ENCODE data around the gene ANGEL1. TPM values are rescaled to one million over a fixed set of nuclear protein-coding genes. Genes with fewer than 3 reads are reported as not detected.

ANGEL1 gene
- polyA plus RNA-seq, 1 of the 3 experiments (the other 2 are of a cell fraction), result 14.1 TPM

GRCh38 chr14:76753541-76754198, 59.0 kb downstream of the ANGEL1 start (continued):
- TF ChIP-seq CHD2 (IDR thresholded peaks at IDR 0.05; ENCODE audit: low read length, partially characterized antibody) (no peak), EZH2phosphoT487 (IDR thresholded peaks at IDR 0.05; ENCODE audit: borderline replicate concordance, low read depth) (no peak), NFIC (IDR thresholded peaks at IDR 0.05; ENCODE audit: borderline replicate concordance) (no peak), FOSL2 (IDR thresholded peaks at IDR 0.05; ENCODE audit: borderline replicate concordance, low read depth) (no peak), USF1 (IDR thresholded peaks at IDR 0.05; ENCODE audit: borderline replicate concordance, low read depth) (no peak), TEAD4 (IDR thresholded peaks at IDR 0.05; ENCODE audit: borderline replicate concordance, insufficient read depth) (no peak)

GRCh38 chr14:76752744-76753143, 59.9 kb downstream of the ANGEL1 start:
- DNase-seq, result peak; percentile 7
- no peaks in the 10 kb centered on the region for H3F3A ChIP-seq (replicated peaks; ENCODE audit: insufficient read depth)
- no peak overlapping the region for H2AFZ ChIP-seq (ENCODE audit: low read depth)
- no peaks in the 10 kb centered on the region for H3K9me3 ChIP-seq
- H3K9ac ChIP-seq, result no peak overlapping the region
- no peaks in the 10 kb centered on the region for H3K79me2 ChIP-seq (ENCODE audit: insufficient read depth)
- H3K4me1 ChIP-seq (ENCODE audit: control insufficient read depth in 1 of 2, insufficient read depth in 2 of 2, low read depth in 1 of 2, low read length in 1 of 2), result peaks cover 0 to 4% of the 10 kb centered on the region in 2 experiments; a peak in 1 of 4 replicates
- H3K4me2 ChIP-seq, result no peak overlapping the region
- H3K36me3 ChIP-seq (replicated peaks in 1 of 2; ENCODE audit: control insufficient read depth in 1 of 2, insufficient read depth in 2 of 2, low read length in 1 of 2), result no peaks in the 10 kb centered on the region
- no peaks in the 10 kb centered on the region for H3K27me3 ChIP-seq (ENCODE audit: insufficient read depth)
- no peaks in the 10 kb centered on the region for H3K9me2 ChIP-seq
- no peak overlapping the region for H3K27ac ChIP-seq (ENCODE audit: low read depth in 2 of 2, low read length in 1 of 2)
- 33% methylated on average over 5 of the region's 6 CpGs for WGBS (ENCODE audit: low lambda C conversion rate)
- ChIA-PET POLR2A (no interaction called here), CTCF (no interaction called here)
- TF ChIP-seq FOXJ3 (CRISPR knock-in tag; IDR thresholded peaks at IDR 0.05) (no peak), ELF1 (IDR thresholded peaks at IDR 0.05) (no peak), RFX5 (IDR thresholded peaks at IDR 0.05; ENCODE audit: low read length) (no peak), MXI1 (IDR thresholded peaks at IDR 0.05; ENCODE audit: low read depth, low read length) (no peak)
- no peaks in the 10 kb centered on the region for H4K20me1 ChIP-seq (ENCODE audit: insufficient read depth)
- no peak overlapping the region for H3K4me3 ChIP-seq (ENCODE audit: low read depth in 2 of 2, low read length in 1 of 2)

- H3F3A ChIP-seq (replicated peaks; ENCODE audit: insufficient read depth), result no peaks in the 10 kb centered on the region
- ChIA-PET CTCF (interaction anchor here (1.1 kb wide), 1 partner anchor 17 kb away, joined by 3 read pairs; no protein-coding TSS in a partner anchor), POLR2A (no interaction called here)
- 0 out of 2 replicates have a peak, but pooled peaks cover 8% of the 10 kb centered on the region for H3K9me3 ChIP-seq
- no peaks in the 10 kb centered on the region for H3K4me1 ChIP-seq (ENCODE audit: control insufficient read depth in 1 of 2, insufficient read depth in 2 of 2, low read depth in 1 of 2, low read length in 1 of 2)
- no peak overlapping the region for H3K9ac ChIP-seq
- no peak overlapping the region for H3K27ac ChIP-seq (ENCODE audit: low read depth in 2 of 2, low read length in 1 of 2)
- H3K4me3 ChIP-seq (ENCODE audit: low read depth in 2 of 2, low read length in 1 of 2), result no peak overlapping the region
- H3K79me2 ChIP-seq (ENCODE audit: insufficient read depth), result no peaks in the 10 kb centered on the region
- H3K27me3 ChIP-seq (ENCODE audit: insufficient read depth), result no peaks in the 10 kb centered on the region
- TF ChIP-seq EZH2phosphoT487 (IDR thresholded peaks at IDR 0.05; ENCODE audit: borderline replicate concordance, low read depth) (no peak), SMC3 (IDR thresholded peaks at IDR 0.05; ENCODE audit: low read depth, low read length) (no peak), SIN3A (IDR thresholded peaks at IDR 0.05; ENCODE audit: borderline replicate concordance, low read depth, low read length) (no peak), TEAD4 (IDR thresholded peaks at IDR 0.05; ENCODE audit: borderline replicate concordance, insufficient read depth) (no peak), TCF12 (IDR thresholded peaks at IDR 0.05) (no peak), FOXJ3 (CRISPR knock-in tag; IDR thresholded peaks at IDR 0.05) (no peak), RFX5 (IDR thresholded peaks at IDR 0.05; ENCODE audit: low read length) (no peak), CHD2 (IDR thresholded peaks at IDR 0.05; ENCODE audit: low read length, partially characterized antibody) (no peak), FOXM1 (IDR thresholded peaks at IDR 0.05; ENCODE audit: low read depth) (no peak)
- TF ChIP-seq, protein P1, sequence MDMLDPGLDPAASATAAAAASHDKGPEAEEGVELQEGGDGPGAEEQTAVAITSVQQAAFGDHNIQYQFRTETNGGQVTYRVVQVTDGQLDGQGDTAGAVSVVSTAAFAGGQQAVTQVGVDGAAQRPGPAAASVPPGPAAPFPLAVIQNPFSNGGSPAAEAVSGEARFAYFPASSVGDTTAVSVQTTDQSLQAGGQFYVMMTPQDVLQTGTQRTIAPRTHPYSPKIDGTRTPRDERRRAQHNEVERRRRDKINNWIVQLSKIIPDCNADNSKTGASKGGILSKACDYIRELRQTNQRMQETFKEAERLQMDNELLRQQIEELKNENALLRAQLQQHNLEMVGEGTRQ (IDR thresholded peaks at IDR 0.05; ENCODE audit: borderline replicate concordance, low read depth, low read length), result no peak
- no peaks in the 10 kb centered on the region for H4K20me1 ChIP-seq (ENCODE audit: insufficient read depth)
- WGBS (ENCODE audit: low lambda C conversion rate), result 33% methylated on average over 5 of the region's 7 CpGs
- no peaks in the 10 kb centered on the region for H3K36me3 ChIP-seq (replicated peaks in 1 of 2; ENCODE audit: control insufficient read depth in 1 of 2, insufficient read depth in 2 of 2, low read length in 1 of 2)
- DNase-seq, result no peak
- no peak overlapping the region for H3K4me2 ChIP-seq
- no peaks in the 10 kb centered on the region for H3K9me2 ChIP-seq
- H2AFZ ChIP-seq (ENCODE audit: low read depth), result no peak overlapping the region
Measured at GRCh38 chr14:76742966-76743365, 69.7 kb downstream of the ANGEL1 start.

Data from SK-N-SH (cell line).